Cardiac muscle cell (in vitro differentiated cells and primary cell): ENCODE data around the gene CXCL11. TPM values are rescaled to one million over a fixed set of nuclear protein-coding genes. Genes with fewer than 3 reads are reported as not detected.

Source experiments
- DNase-seq, 2 donors: peaks; one replicate each; pipeline versions ENCODE4 v3.0.0 to v3.0.0-alpha.2; 2010 to 2017; ENCODE audit warnings: low read depth in 1 of 2, low spot score in 1 of 2
- H3K27ac ChIP-seq: fragments of 200-600 bp; sonication (generic); 2 replicates; pipeline ENCODE4 v1.5.1; 2016
- H3K27me3 ChIP-seq: fragments of 200-600 bp; sonication (generic); 2 replicates; pipeline ENCODE4 v1.6.0; 2016; ENCODE audit warnings: control low read depth
- H3K36me3 ChIP-seq: fragments of 200-600 bp; sonication (generic); 2 replicates; pipeline ENCODE4 v1.5.1; 2016; ENCODE audit warnings: control low read depth
- H3K4me1 ChIP-seq: fragments of 200-600 bp; sonication (generic); 2 replicates; pipeline ENCODE4 v1.8.1; 2017; ENCODE audit warnings: low read depth, mild to moderate bottlenecking, mixed run types
- H3K4me3 ChIP-seq: fragments of 200-600 bp; sonication (generic); 2 replicates; pipeline ENCODE4 v1.5.1; 2016; ENCODE audit warnings: mild to moderate bottlenecking
- H3K9me3 ChIP-seq: fragments of 200-600 bp; sonication (generic); 2 replicates; pipeline ENCODE4 v1.5.1; 2017; ENCODE audit warnings: low read depth, mild to moderate bottlenecking, control low read depth
- CTCF ChIP-seq: IDR thresholded peaks from 2 replicates; pipeline ENCODE4 v1.5.1; 2012; ENCODE audit warnings: low read depth, mild to moderate bottlenecking, low read length
- polyA plus RNA-seq: library from polyadenylated mRNA; unstranded; fragments of >200 nt; fragmentation: Nextera tagmentation; extraction: Ambion mirVana; gene quantifications from 2 replicates; pipeline ENCODE4 v1.2.1, GENCODE V29; 2016
- total RNA-seq: library from RNA; depleted of rRNA; stranded (reverse); fragments of >200 nt; gene quantifications from 2 replicates; pipeline ENCODE4 v1.2.3, GENCODE V29; 2016

Gene CXCL11
- total RNA-seq (not detected in 2 replicates), polyA plus RNA-seq (not detected in 2 replicates)

GRCh38 chr4:76035799-76036380 lies at the start of gene CXCL11:
TSS of gene CXCL11 (minus strand) at chr4:76036070. CDS start at chr4:76035987, 83 bp downstream.
- no peak within 1 kb of the TSS for H3K27ac ChIP-seq
- no peaks in the 10 kb centered on the region for H3K27me3 ChIP-seq
- no peaks in the 10 kb centered on the region for H3K9me3 ChIP-seq
- H3K4me3 ChIP-seq = no peak within 1 kb of the TSS
- H3K4me1 ChIP-seq = no peaks in the 10 kb centered on the region
- TF ChIP-seq CTCF = no peak
- no peaks in the 10 kb centered on the region for H3K36me3 ChIP-seq
- no peak for DNase-seq

GRCh38 chr4:76084542-76084941 lies 48.7 kb upstream of the CXCL11 start:
- H3K27me3 ChIP-seq = no peaks in the 10 kb centered on the region
- peak in 1 of 2 donors; percentile 8 for DNase-seq
- no peak overlapping the region for H3K27ac ChIP-seq
- H3K4me3 ChIP-seq = no peak overlapping the region
- no peaks in the 10 kb centered on the region for H3K36me3 ChIP-seq
- no peak for TF ChIP-seq CTCF
- H3K4me1 ChIP-seq = no peaks in the 10 kb centered on the region
- no peaks in the 10 kb centered on the region for H3K9me3 ChIP-seq

GRCh38 chr4:76083386-76083988 lies 47.6 kb upstream of the CXCL11 start:
- no peak overlapping the region for H3K4me3 ChIP-seq
- H3K27ac ChIP-seq = no peak overlapping the region
- H3K4me1 ChIP-seq = no peaks in the 10 kb centered on the region
- no peak for TF ChIP-seq CTCF
- DNase-seq = no peak
- H3K27me3 ChIP-seq = no peaks in the 10 kb centered on the region
- no peaks in the 10 kb centered on the region for H3K36me3 ChIP-seq
- H3K9me3 ChIP-seq = no peaks in the 10 kb centered on the region

GRCh38 chr4:76078033-76078613 lies 42.3 kb upstream of the CXCL11 start:
- Histone ChIP-seq H3K9me3 (no peaks in the 10 kb centered on the region), H3K4me1 (peaks cover 26% of the 10 kb centered on the region), H3K4me3 (no peak overlapping the region), H3K27ac (peak overlapping the region; percentile 72), H3K36me3 (no peaks in the 10 kb centered on the region), H3K27me3 (no peaks in the 10 kb centered on the region)
- peak in 1 of 2 donors; percentile 26 for DNase-seq
- no peak for TF ChIP-seq CTCF

GRCh38 chr4:76074993-76075600 lies 39.2 kb upstream of the CXCL11 start:
- TF ChIP-seq CTCF = no peak
- no peaks in the 10 kb centered on the region for H3K9me3 ChIP-seq
- peaks cover 26% of the 10 kb centered on the region for H3K4me1 ChIP-seq
- H3K36me3 ChIP-seq = no peaks in the 10 kb centered on the region
- H3K4me3 ChIP-seq = no peak overlapping the region
- DNase-seq = no peak
- peak overlapping the region; percentile 73 for H3K27ac ChIP-seq
- no peaks in the 10 kb centered on the region for H3K27me3 ChIP-seq
